ENCODE data around the gene COL13A1.

COL13A1 gene

GRCh38 chr10:69789164-69789576 lies 12.5 kb upstream of the COL13A1 start:
- TF ChIP-seq, protein P1, sequence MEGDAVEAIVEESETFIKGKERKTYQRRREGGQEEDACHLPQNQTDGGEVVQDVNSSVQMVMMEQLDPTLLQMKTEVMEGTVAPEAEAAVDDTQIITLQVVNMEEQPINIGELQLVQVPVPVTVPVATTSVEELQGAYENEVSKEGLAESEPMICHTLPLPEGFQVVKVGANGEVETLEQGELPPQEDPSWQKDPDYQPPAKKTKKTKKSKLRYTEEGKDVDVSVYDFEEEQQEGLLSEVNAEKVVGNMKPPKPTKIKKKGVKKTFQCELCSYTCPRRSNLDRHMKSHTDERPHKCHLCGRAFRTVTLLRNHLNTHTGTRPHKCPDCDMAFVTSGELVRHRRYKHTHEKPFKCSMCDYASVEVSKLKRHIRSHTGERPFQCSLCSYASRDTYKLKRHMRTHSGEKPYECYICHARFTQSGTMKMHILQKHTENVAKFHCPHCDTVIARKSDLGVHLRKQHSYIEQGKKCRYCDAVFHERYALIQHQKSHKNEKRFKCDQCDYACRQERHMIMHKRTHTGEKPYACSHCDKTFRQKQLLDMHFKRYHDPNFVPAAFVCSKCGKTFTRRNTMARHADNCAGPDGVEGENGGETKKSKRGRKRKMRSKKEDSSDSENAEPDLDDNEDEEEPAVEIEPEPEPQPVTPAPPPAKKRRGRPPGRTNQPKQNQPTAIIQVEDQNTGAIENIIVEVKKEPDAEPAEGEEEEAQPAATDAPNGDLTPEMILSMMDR (conservative IDR thresholded peaks at IDR 0.05; ENCODE audit: low read length), result peak; percentile 81
- no peak for DNase-seq (ENCODE audit: low read depth)
- no peak overlapping the region for H3K4me3 ChIP-seq (ENCODE audit: low read length)

DNA sequence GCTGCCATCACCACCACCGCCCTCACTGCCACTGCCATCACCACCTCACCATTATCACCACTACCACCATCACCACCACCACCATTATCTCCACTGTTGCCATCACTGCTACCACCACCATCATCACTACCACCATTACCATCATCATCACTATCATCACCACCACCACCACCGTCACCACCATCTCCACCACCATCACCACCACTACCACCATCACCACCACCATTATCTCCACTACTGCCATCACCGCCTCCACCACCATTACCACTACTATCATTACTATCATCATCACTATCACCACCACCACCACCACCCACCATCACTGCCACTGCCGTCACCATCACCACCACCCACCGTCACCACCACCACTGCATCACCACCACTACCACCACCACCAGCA lies 9.9 kb upstream of the COL13A1 start:
- no peak overlapping the region for H3K4me3 ChIP-seq (ENCODE audit: low read length)
- TF ChIP-seq, protein P1 (conservative IDR thresholded peaks at IDR 0.05; ENCODE audit: low read length), result no peak
- no peak for DNase-seq (ENCODE audit: low read depth)

DNA sequence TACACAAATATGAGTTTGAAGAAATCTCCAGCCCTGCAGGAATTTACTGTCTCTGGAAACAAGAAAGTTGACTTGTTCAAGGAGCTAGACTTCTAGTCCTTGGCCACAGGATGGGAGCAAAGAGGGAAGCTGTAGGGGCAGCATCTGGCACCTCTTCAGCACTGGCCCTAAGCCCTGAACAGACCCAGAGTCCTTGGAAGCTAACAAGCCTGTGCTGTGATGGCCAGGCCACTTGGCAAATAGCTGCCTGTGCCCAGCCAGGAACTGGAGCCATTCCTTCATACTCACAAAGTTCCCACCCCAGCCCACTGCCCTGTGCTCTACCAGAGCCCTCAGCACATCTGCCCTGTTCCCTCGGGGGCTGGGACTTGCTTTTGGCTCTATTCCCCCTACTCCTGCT lies 9.4 kb upstream of the COL13A1 start:
- H3K4me3 ChIP-seq (ENCODE audit: low read length), result no peak overlapping the region
- TF ChIP-seq, protein P1 (conservative IDR thresholded peaks at IDR 0.05; ENCODE audit: low read length), result no peak
- DNase-seq (ENCODE audit: low read depth), result no peak

GRCh38 chr10:69794673-69795072 lies 7.0 kb upstream of the COL13A1 start:
- TF ChIP-seq, protein P1 (conservative IDR thresholded peaks at IDR 0.05; ENCODE audit: low read length), result no peak
- DNase-seq (ENCODE audit: low read depth), result no peak
- no peak overlapping the region for H3K4me3 ChIP-seq (ENCODE audit: low read length)

GRCh38 chr10:69795242-69795934 lies 6.3 kb upstream of the COL13A1 start:
- no peak for DNase-seq (ENCODE audit: low read depth)
- TF ChIP-seq, protein P1 (conservative IDR thresholded peaks at IDR 0.05; ENCODE audit: low read length), result no peak
- no peak overlapping the region for H3K4me3 ChIP-seq (ENCODE audit: low read length)

DNA sequence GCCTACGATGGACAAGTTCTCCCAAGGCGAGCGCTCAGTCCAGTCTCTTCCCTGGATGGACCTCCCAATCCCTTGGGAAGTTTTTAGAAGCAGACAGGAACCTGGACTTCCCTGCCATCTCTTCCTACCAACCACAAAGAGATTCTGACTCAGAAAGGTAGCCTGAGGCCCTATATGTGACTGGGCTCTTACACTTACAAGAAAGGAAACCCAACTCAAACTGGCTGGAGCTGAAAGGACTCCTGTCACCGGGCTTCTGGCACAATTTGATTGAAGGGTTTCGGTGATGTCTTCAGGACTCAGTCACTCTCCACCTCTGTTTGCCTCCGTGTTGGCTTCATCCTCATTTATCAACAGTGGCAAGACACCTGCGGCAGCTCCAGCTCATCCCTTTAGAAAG lies 3.7 kb upstream of the COL13A1 start:
- no peak for DNase-seq (ENCODE audit: low read depth)
- TF ChIP-seq, protein P1 (conservative IDR thresholded peaks at IDR 0.05; ENCODE audit: low read length), result no peak
- no peak overlapping the region for H3K4me3 ChIP-seq (ENCODE audit: low read length)

DNA sequence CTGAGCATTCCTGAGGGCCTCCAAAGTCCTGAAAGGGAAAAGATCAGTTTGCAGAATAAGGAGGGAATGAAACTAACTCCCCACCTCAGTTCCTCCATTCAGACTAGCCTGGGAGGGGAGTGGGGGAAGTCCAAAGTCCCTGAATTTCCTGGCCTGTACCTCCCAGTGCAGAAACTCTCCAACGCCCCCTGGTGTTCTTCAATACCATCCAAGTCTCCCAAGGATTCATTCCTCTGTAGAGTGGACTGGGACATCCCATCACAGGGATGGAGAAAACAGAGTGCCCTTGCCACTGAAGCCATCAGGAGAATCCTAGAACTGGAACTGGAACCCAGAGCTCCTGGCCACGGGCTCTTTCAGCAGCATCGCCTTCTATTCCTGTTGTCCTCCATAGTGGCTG lies 1.6 kb upstream of the COL13A1 start:
- DNase-seq (ENCODE audit: low read depth), result peak; percentile 56
- no peak overlapping the region for H3K4me3 ChIP-seq (ENCODE audit: low read length)
- TF ChIP-seq, protein P1 (conservative IDR thresholded peaks at IDR 0.05; ENCODE audit: low read length), result peak; percentile 83
